HG02678 (cell line): ENCODE results near the gene SEC14L5.
"Not testable (repeated sequence)": the region's sequence is repeated elsewhere in the genome, so short reads cannot be mapped to it uniquely, and the experiment has no call there.

ENCODE experiments used
- ATAC-seq: cut with Tn5 transposase; IDR thresholded peaks from one replicate; pipeline ENCODE4 v1.9.1; 2021; ENCODE audit warnings: mild to moderate bottlenecking, moderate library complexity; ENCODE audit not compliant: unreplicated experiment

SEC14L5 gene

DNA sequence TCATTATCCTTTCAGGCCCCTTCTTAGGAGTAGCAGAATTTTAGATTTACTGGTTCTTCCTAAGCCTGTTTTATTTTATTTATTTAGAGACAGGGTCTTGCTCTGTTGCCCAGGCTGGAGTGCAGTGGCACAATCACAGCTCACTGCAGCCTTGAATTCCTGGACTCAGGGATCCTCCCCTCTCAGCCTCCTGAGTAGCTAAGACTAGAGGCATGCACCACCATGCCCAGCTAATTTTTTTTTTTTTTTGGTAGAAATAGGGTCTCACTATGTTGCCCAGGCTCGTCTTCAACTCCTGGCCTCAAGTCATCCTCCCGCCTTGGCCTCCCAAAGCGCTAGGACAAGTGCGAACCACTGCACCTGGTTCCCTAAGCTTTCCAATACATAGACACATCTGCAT lies 28.5 kb upstream of the SEC14L5 start:
- ATAC-seq, result not testable (repeated sequence)

GRCh38 chr16:4931381-4931780 lies 26.7 kb upstream of the SEC14L5 start:
- no peak for ATAC-seq

GRCh38 chr16:4933433-4933832 lies 24.7 kb upstream of the SEC14L5 start:
- no peak for ATAC-seq

DNA sequence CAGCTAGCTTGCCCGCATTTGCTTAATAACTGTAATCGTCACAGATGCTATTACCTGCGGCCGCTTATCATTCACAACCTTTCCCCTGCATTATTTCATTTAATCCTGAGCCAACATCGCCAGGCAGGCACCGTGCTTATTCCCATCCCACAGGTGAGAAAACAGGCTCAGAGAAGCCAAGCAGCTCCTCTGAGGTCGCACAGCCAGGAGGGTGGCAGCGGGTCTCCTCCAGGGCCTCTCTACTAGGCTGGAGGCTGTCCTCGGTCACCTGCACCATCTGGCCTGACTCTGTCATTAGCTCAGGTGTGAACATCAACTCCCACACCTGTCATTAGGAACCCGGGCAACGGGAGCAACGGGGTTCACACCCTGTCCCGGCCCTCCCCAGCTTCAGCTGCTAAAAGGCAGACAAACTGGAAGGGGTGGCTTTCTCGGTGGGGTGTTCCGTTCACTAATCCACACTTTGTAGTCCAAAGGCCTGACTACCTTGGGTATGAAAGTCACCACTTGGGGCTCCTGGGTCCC lies 24.2 kb upstream of the SEC14L5 start:
- ATAC-seq, result no peak

- ATAC-seq, result no peak
These were observed 23.5 kb upstream of the SEC14L5 start for GRCh38 chr16:4934591-4934990.

GRCh38 chr16:4935241-4935855 lies 22.8 kb upstream of the SEC14L5 start:
- no peak for ATAC-seq

- no peak for ATAC-seq
These were observed 21.7 kb upstream of the SEC14L5 start for GRCh38 chr16:4936181-4936990.

DNA sequence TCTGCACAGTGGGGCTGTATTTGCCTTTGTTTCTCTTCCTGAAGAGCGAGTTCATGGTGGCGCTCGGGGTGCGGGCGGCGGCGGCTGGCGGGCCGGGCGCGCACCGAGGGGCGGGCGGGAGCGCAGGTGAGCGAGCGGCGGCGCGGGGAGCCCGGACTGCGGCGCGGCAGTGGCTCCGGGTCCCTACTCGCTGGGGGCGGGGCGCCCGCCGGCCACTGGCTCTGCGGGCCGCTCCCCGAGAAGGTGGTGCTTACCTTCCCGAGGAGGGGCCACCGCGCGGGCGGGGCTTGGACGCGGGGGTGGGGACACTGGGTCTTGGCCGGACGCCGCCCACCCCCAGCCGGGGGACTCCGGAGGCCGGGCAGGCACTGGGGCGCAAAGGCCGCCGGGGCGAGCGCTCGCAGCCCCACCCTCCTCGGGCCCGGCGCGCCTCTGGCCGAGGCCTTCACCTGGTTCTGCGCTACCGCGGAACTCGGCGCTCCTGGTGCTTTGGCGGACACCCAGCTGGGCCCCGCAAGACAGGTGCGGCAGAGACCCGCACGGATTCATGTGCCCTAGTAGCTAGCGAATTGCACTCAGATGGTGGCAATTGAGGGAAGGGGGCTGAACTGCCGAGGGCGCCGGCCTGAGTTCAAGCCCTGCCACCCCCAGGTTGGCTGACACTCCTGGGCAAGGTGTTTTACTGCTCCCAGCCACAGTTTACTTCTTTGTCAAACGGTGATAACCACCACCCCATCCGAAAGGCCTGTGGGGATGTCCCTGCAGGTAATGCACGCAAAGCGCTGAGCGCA lies 20.9 kb upstream of the SEC14L5 start, which contains the start of gene PPL:
Gene PPL (minus strand): TSS at position 158 of the 791 bp plus-strand sequence. CDS start 103 bp downstream, at position 55.
- ATAC-seq, result no peak

- ATAC-seq, result no peak
These were observed 20.1 kb upstream of the SEC14L5 start for GRCh38 chr16:4937782-4938682.

GRCh38 chr16:4938683-4939030 lies 19.5 kb upstream of the SEC14L5 start:
- ATAC-seq, result no peak

DNA sequence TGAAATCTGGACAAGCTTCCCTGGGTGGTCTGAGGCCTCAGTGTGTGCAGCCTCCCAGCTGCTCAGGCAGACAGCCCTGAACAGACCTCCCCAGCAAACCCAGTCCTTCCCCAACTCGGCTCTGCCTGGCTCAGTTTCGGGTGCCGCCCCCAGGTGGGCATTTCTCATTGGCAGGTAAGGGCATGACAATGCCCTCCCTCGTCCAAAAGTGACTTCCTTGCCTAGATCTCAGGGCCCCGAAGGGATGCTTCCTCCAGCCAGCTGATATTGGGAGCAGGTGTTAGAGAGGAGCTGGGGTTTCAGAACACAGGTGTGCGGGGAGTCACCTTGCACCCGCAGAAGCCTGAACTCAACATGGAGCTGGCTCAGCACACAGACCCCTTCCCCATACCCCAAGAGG lies 17.4 kb upstream of the SEC14L5 start:
- ATAC-seq, result no peak

DNA sequence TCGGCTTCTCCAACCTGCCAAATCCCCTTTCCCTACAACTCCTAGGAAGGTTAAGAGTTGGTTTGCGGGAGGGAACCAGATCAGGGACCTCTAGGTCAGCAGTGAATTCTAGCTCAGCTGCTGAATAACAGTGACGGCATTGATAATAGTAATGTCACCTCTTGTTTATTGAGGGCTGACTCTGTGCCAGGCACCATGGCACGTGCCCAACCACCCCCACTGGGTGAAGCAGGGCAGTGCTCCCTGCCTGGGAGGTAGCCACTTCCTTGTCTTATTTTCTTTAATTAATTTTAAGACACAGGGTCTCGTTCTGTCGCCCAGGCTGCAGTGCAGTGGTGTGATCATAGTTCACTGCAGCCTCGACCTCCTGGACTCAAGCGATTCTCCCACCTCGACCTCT lies 15.6 kb upstream of the SEC14L5 start:
- no peak for ATAC-seq

DNA sequence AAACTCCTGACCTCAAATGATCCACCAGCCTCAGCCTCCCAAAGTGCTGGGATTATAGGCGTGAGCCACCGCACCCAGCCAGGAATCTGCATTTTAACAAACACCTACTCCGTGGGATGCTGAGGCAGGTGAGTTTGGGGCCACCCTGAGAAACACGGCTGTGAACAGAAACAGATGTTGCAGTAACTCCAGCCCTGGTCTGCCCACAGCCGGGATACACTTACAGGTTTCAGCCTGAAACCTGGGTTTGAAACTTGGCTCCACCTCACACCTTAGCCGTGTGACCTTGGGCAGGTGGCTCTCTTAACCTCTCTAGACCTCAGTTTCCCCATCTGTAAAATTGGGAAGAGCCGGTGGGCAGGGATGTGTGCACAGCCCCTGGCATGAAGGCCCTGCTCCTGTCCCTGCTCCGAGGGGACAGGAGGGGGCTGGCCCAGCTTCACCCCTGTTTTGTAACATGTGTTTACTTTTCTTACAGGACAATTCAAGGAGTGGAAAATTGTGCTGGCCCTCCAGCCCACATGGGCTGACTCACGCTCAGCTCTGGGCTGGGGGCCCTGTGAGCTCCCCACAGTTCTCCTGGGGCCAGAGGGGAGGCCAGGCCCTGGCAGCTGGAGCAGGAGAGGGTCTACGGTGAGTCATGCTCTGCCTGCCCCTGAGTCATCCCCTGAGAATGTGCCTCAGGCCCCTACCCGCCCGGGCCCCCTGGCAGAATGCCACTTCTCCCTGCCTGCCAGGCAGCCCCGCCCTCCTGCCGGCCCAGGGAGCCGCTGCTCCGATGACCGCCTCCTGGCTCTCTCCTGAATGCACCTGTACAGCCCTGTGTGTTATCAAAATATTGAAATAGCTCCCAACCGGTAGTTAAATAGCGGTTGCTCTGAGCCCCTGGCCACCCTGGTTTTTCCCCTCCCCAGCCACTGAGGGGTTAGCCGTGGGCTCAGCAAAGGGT lies 13.5 kb upstream of the SEC14L5 start:
- ATAC-seq, result no peak

GRCh38 chr16:4945560-4946502 lies 12.3 kb upstream of the SEC14L5 start:
- ATAC-seq, result no peak

GRCh38 chr16:4946917-4947316 lies 11.2 kb upstream of the SEC14L5 start:
- ATAC-seq, result no peak

- no peak for ATAC-seq
These were observed 10.2 kb upstream of the SEC14L5 start for GRCh38 chr16:4947722-4948503.
